ENCODE measurements around the gene OPA3. TPM values are rescaled to one million over a fixed set of nuclear protein-coding genes. Genes with fewer than 3 reads are reported as not detected.

Gene OPA3
- total and polyA plus RNA-seq, 10 of the 15 experiments (the other 5 are each of a cell fraction or from before 2014, with no cell fraction given), result 2.2 to 24.3 (median 13.3) TPM

GRCh38 chr19:45478454-45479238 lies 106.0 kb downstream of the OPA3 start (continued):
- peak; percentile 87 for TF ChIP-seq ZBTB40 (IDR thresholded peaks at IDR 0.05; ENCODE audit: borderline replicate concordance)
- TF ChIP-seq IRF5 (IDR thresholded peaks at IDR 0.05; ENCODE audit: borderline replicate concordance), result no peak
- peak; percentile 52; the same call in 1 of the 2 replicates for TF ChIP-seq TCF12 (IDR thresholded peaks at IDR 0.05; ENCODE audit: low read depth, low read length)
- TF ChIP-seq USF1 (IDR thresholded peaks at IDR 0.05; ENCODE audit: borderline replicate concordance, extremely low read length, insufficient read depth, low read depth, low read length), result no peak
- no peak for TF ChIP-seq YBX1 (IDR thresholded peaks at IDR 0.05)
- TF ChIP-seq NRF1 (conservative IDR thresholded peaks at IDR 0.05; ENCODE audit: low read depth, low read length), result no peak
- peak; percentile 63 for TF ChIP-seq SIN3A (IDR thresholded peaks at IDR 0.05; ENCODE audit: low read depth, low read length)
- no peak; the same call in 1 of the 2 replicates for TF ChIP-seq ESRRA (IDR thresholded peaks at IDR 0.05; ENCODE audit: low read length)
- peak; percentile 88; the same call in 1 of the 2 replicates for TF ChIP-seq RB1 (IDR thresholded peaks at IDR 0.05; ENCODE audit: borderline replicate concordance)
- TF ChIP-seq JUND (IDR thresholded peaks at IDR 0.05; ENCODE audit: low read depth, low read length), result no peak
- TF ChIP-seq KLF5 (IDR thresholded peaks at IDR 0.05; ENCODE audit: partially characterized antibody), result peak; percentile 71
- TF ChIP-seq PRDM15 (CRISPR knock-in tag; IDR thresholded peaks at IDR 0.05), result no peak
- no peak for TF ChIP-seq BRCA1 (IDR thresholded peaks at IDR 0.05; ENCODE audit: low read depth, low read length)
- no peak for TF ChIP-seq HDAC6 (IDR thresholded peaks at IDR 0.05; ENCODE audit: unreplicated experiment)
- TF ChIP-seq RELA (IDR thresholded peaks at IDR 0.05; ENCODE audit: borderline replicate concordance, partially characterized antibody), result peak; percentile 67
- no peak for TF ChIP-seq SUZ12 (IDR thresholded peaks at IDR 0.05; ENCODE audit: unreplicated experiment)
- peak; percentile 96 for TF ChIP-seq SMC3 (IDR thresholded peaks at IDR 0.05; ENCODE audit: borderline replicate concordance, low read length)
- 0 out of 2 replicates have a peak, but pooled peaks have one; percentile 17 for TF ChIP-seq PAX5 (IDR thresholded peaks at IDR 0.05; ENCODE audit: borderline replicate concordance, low read depth, low read length)
- no peak for TF ChIP-seq NFXL1 (IDR thresholded peaks at IDR 0.05; ENCODE audit: borderline replicate concordance)

Measured in GM12878 (cell line).